GM21825 (cell line): ENCODE results near the gene NGFR.

Source experiments
- ATAC-seq: cut with Tn5 transposase; IDR thresholded peaks from one replicate; pipeline ENCODE4 v1.9.1; 2021; ENCODE audit warnings: mild to moderate bottlenecking, moderate library complexity; ENCODE audit not compliant: unreplicated experiment

Gene NGFR

DNA sequence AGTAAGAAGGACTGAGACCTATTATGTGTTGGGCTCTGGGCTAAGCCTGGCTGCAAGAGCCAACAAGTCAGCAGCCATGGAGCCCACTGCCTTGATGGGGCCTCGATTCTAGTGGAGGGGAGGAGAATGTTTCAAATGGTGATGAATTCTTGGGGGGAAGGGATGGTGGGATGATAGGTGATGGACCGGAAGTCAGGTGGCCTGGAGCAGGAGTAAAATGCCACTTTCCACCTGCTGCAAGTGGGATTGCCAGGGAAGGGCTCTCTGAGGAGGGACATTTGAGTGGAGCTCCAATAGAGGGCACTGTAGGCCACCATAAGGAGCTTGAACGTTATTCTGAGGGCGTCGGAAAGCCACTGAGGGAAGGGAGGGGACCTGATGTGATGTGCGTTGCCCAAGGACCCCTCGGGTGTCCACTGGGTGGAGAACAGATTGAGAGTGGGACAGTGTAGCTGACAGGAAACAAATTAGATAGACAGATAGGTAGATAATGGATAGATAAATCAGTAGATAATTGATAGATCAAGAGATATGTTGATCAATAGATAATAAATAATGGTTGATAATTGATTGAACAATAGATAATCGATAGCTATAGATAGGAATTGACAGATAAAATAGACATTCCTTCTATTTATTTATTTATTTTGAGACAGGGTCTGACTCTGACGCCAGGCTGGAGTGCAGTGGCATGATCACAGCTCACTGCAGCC lies 62.4 kb downstream of the NGFR start:
- no peak for ATAC-seq
